Endothelial cell of umbilical vein (primary cell): Measurements from ENCODE around the gene KCTD19. TPM values are rescaled to one million over a fixed set of nuclear protein-coding genes. Genes with fewer than 3 reads are reported as not detected.

Source experiments
- BruUV-seq: library from RNA; stranded (reverse); fragments of 400-500 nt; replicated peaks from 2 replicates; lab custom pipeline; 2021; lab: Mats Ljungman, UMichigan
- CTCF ChIA-PET: fragments of 300-600, 350-600 bp; sonication (Branson Sonifier 250); formaldehyde crosslinking; loops from one replicate; lab custom pipeline; 2021; ENCODE audit warnings: antibody characterized with exemption, inconsistent platforms; lab: Charles Lee
- POLR2A ChIA-PET: fragments of 300-600, 350-600 bp; sonication (Branson Sonifier 250); formaldehyde crosslinking; loops from one replicate; lab custom pipeline; 2021; ENCODE audit warnings: antibody characterized with exemption, inconsistent platforms; lab: Charles Lee
- DNase-seq: peaks from one replicate; pipeline ENCODE4 v3.0.0-alpha.2; 2011; ENCODE audit warnings: low read depth, low spot score
- FAIRE-seq: peaks from 2 replicates; lab custom pipeline; 2011; peaks lifted over from hg19 to GRCh38; lab: Jason Lieb, UNC
- H2AFZ ChIP-seq: 2 replicates; pipeline ENCODE4 v1.6.0; 2012; ENCODE audit warnings: low read depth, low read length, control low read depth, inconsistent platforms
- H3K27ac ChIP-seq: 2 replicates; pipeline ENCODE4 v1.5.1; 2011; ENCODE audit warnings: low read depth, mild to moderate bottlenecking, control low read depth, low read length, moderate library complexity; ENCODE audit not compliant: insufficient read depth
- H3K27me3 ChIP-seq, 2 experiments: 2 replicates each; pipeline versions ENCODE4 v1.6.0 to v1.6.1; 2011; ENCODE audit warnings: low read length in 2 of 2, mixed read lengths in 1 of 2; ENCODE audit not compliant: control insufficient read depth in 2 of 2, insufficient read depth in 2 of 2
- H3K36me3 ChIP-seq, 2 experiments: 2 replicates in 1 of 2; 3 replicates in 1 of 2; pipeline ENCODE4 v1.5.1; 2011; ENCODE audit warnings: low read length in 2 of 2, mild to moderate bottlenecking in 1 of 2, moderate library complexity in 1 of 2; ENCODE audit not compliant: control insufficient read depth in 2 of 2, insufficient read depth in 2 of 2; ENCODE audit errors: extremely low read depth in 1 of 2
- H3K4me1 ChIP-seq: 3 replicates; pipeline ENCODE4 v1.5.1; 2011; ENCODE audit warnings: mild to moderate bottlenecking, low read length; ENCODE audit not compliant: control insufficient read depth, insufficient read depth; ENCODE audit errors: extremely low read depth
- H3K4me2 ChIP-seq: 2 replicates; pipeline ENCODE4 v1.6.1; 2011; ENCODE audit warnings: low read length, control low read depth, mixed read lengths; ENCODE audit not compliant: insufficient read depth
- H3K4me3 ChIP-seq, 3 experiments: fragments of 200-600 bp in 1 of 3; sonication (generic), shearing (Covaris generic) in 1 of 3; replicated peaks in 1 of 3; 2 replicates each; pipeline ENCODE4 v1.5.1; 2011 to 2016; ENCODE audit warnings: control low read depth in 3 of 3, low read length in 3 of 3, mild to moderate bottlenecking in 2 of 3, inconsistent platforms in 1 of 3, low read depth in 1 of 3, moderate library complexity in 1 of 3; ENCODE audit not compliant: insufficient read depth in 1 of 3
- H3K79me2 ChIP-seq: 2 replicates; pipeline ENCODE4 v1.6.0; 2012; ENCODE audit warnings: low read length, inconsistent platforms; ENCODE audit not compliant: control insufficient read depth, insufficient read depth
- H3K9ac ChIP-seq: replicated peaks from 2 replicates; pipeline ENCODE3; 2011; ENCODE audit warnings: low read length, control low read depth; ENCODE audit not compliant: insufficient read depth; ENCODE audit errors: extremely low read depth
- H3K9me1 ChIP-seq: replicated peaks from 3 replicates; pipeline ENCODE4 v1.6.0; 2011; ENCODE audit warnings: mild to moderate bottlenecking, low read length; ENCODE audit not compliant: control insufficient read depth, insufficient read depth; ENCODE audit errors: extremely low read depth
- H3K9me3 ChIP-seq: replicated peaks from 2 replicates; pipeline ENCODE4 v1.5.1; 2012; ENCODE audit warnings: low read length, inconsistent platforms; ENCODE audit not compliant: control insufficient read depth, insufficient read depth
- H4K20me1 ChIP-seq: replicated peaks from 2 replicates; pipeline ENCODE3; 2011; ENCODE audit warnings: mild to moderate bottlenecking, low read length; ENCODE audit not compliant: control insufficient read depth, insufficient read depth; ENCODE audit errors: extremely low read depth
- CTCF ChIP-seq, 2 donors: IDR thresholded peaks; 1 replicate in 1 of 2; 2 replicates in 1 of 2; pipeline ENCODE4 v1.5.1; 2011; ENCODE audit warnings: low read length in 2 of 2, mild to moderate bottlenecking in 2 of 2, moderate library complexity in 2 of 2, control low read depth in 1 of 2, inconsistent platforms in 1 of 2, low read depth in 1 of 2; ENCODE audit not compliant: insufficient read depth in 1 of 2; ENCODE audit errors: extremely low read depth in 1 of 2
- EZH2 ChIP-seq: IDR thresholded peaks from 2 replicates; pipeline ENCODE4 v1.6.1; 2012; ENCODE audit warnings: borderline replicate concordance, low read depth, mild to moderate bottlenecking, moderate library complexity, low read length, inconsistent platforms; ENCODE audit not compliant: severe bottlenecking
- FOS ChIP-seq: IDR thresholded peaks from 2 replicates; pipeline ENCODE4 v1.6.1; 2011; ENCODE audit warnings: mild to moderate bottlenecking, low read length, moderate library complexity, borderline replicate concordance; ENCODE audit not compliant: insufficient read depth
- GATA2 ChIP-seq: IDR thresholded peaks from 2 replicates; pipeline ENCODE4 v1.7.0; 2011; ENCODE audit warnings: low read depth, mild to moderate bottlenecking, moderate library complexity, mixed read lengths, low read length; ENCODE audit not compliant: insufficient read length, insufficient read depth
- JUN ChIP-seq: IDR thresholded peaks from 2 replicates; pipeline ENCODE4 v1.6.1; 2011; ENCODE audit warnings: borderline replicate concordance, low read depth; ENCODE audit not compliant: insufficient read length, insufficient read depth
- MAX ChIP-seq: IDR thresholded peaks from 2 replicates; pipeline ENCODE4 v1.6.1; 2011; ENCODE audit not compliant: insufficient read depth, insufficient read length
- MYC ChIP-seq: IDR thresholded peaks from one replicate; pipeline ENCODE4 v1.6.1; 2011; ENCODE audit warnings: mild to moderate bottlenecking, low read depth, low read length
- POLR2A ChIP-seq: IDR thresholded peaks from 2 replicates; pipeline ENCODE4 v1.6.1; 2012; ENCODE audit warnings: low read depth, mild to moderate bottlenecking, control low read depth, low read length
- POLR2AphosphoS5 ChIP-seq: IDR thresholded peaks from 2 replicates; pipeline ENCODE4 v1.6.1; 2012; ENCODE audit warnings: low read depth, mild to moderate bottlenecking, control low read depth, low read length, moderate library complexity; ENCODE audit not compliant: insufficient read depth
- dilution Hi-C: fragments of 300-500 bp; cut with MboI; formaldehyde crosslinking; loops from one replicate; pipeline ENCODE4 v1.15.0; 2019; ENCODE audit warnings: low sequenced_read_pairs; ENCODE audit not compliant: extremely low pct_ligation_motif_present
- intact Hi-C: fragments of 100-400 bp; cut with micrococcal nuclease; formaldehyde crosslinking; loops from one replicate; pipeline ENCODE4 v1.10.0; 2022
- polyA plus RNA-seq, 4 experiments: library from polyadenylated mRNA; depleted of rRNA in 3 of 4; stranded (reverse) in 3 of 4; unstranded in 1 of 4; fragments of >200 nt; gene quantifications; 2 replicates each; pipeline versions ENCODE4 v1.2.1 to v1.2.3, GENCODE V29; 2011 to 2012; ENCODE audit warnings: missing spikeins in 1 of 4
- total RNA-seq: library from RNA; stranded (reverse); gene quantifications from 2 replicates; pipeline ENCODE4 v1.2.3, GENCODE V29; 2021

The KCTD19 gene
- total and polyA plus RNA-seq, 2 donors (not counting 3 experiments of a cell fraction or from before 2014, with no cell fraction given) = 0.21 to 0.44 TPM

GRCh38 chr16:67244387-67245185 lies 82.0 kb downstream of the KCTD19 start:
- peak; percentile 97 for FAIRE-seq
- dilution Hi-C loops = no loop called here

More at GRCh38 chr16:67244387-67245185, 82.0 kb downstream of the KCTD19 start:
- Histone ChIP-seq H3K4me2 (peak overlapping the region; percentile 56), H3K27me3 (no peaks in the 10 kb centered on the region), H3K9ac (peak overlapping the region; percentile 49), H3K79me2 (peaks cover 50% of the 10 kb centered on the region), H2AFZ (no peak overlapping the region), H3K9me1 (no peaks in the 10 kb centered on the region), H4K20me1 (no peaks in the 10 kb centered on the region), H3K9me3 (no peaks in the 10 kb centered on the region), H3K4me3 (no peak overlapping the region), H3K36me3 (peaks cover 0 to 5% of the 10 kb centered on the region in 2 experiments), H3K4me1 (peaks cover 65% of the 10 kb centered on the region), H3K27ac (peak overlapping the region; percentile 88)
- peak; percentile 76 for DNase-seq
- TF ChIP-seq POLR2A (peak; percentile 69), FOS (peak; percentile 89), CTCF (IDR thresholded peaks at IDR 0.05; ENCODE audit: extremely low read depth in 1 of 2, insufficient read depth in 1 of 2, low read depth in 1 of 2, low read length in 2 of 2) (no peak), EZH2 (no peak), MYC (no peak), MAX (no peak), JUN (peak; percentile 59), POLR2AphosphoS5 (peak; percentile 66), GATA2 (no peak)
- POLR2A ChIA-PET = interaction anchor here (0.7 to 1.9 kb wide), 4 partner anchors 15 to 52 kb away, joined by 3 to 8 read pairs (median 6); partner anchors contain the start of genes E2F4 and TMEM208
- TSS peak; percentile 45 for BruUV-seq
- intact Hi-C loops = loop anchor here (1.0 kb wide), 1 partner anchor 8 kb away; no protein-coding TSS in a partner anchor
- CTCF ChIA-PET = interaction anchor here (0.9 to 2.0 kb wide), 17 partner anchors 9 to 227 kb away, joined by 3 to 10 read pairs (median 5); partner anchors contain the start of genes KCTD19, LRRC36 and TMEM208
